GM12878 (cell line): ENCODE results near the gene BBX. TPM values are rescaled to one million over a fixed set of nuclear protein-coding genes. Genes with fewer than 3 reads are reported as not detected.

Experiments
- ASH2L ChIP-seq: fragments of 300-600, 200-600 bp; sonication (generic); IDR thresholded peaks from 2 replicates; pipeline ENCODE4 v1.6.1; 2017; ENCODE audit warnings: low read depth, mild to moderate bottlenecking, borderline replicate concordance
- ATF3 ChIP-seq: IDR thresholded peaks from 2 replicates; pipeline ENCODE4 v1.6.1; 2011; ENCODE audit warnings: low read depth, mild to moderate bottlenecking, low read length, moderate library complexity, borderline replicate concordance; ENCODE audit errors: extremely low read depth
- CBFB ChIP-seq: IDR thresholded peaks from 2 replicates; pipeline ENCODE4 v1.6.1; 2016; ENCODE audit warnings: antibody characterized with exemption, low read depth
- CTCF ChIP-seq, 3 experiments: IDR thresholded peaks in 2 of 3; conservative IDR thresholded peaks in 1 of 3; 2 replicates each; pipeline ENCODE4 v1.5.1; 2011; ENCODE audit warnings: low read depth in 3 of 3, low read length in 3 of 3, mild to moderate bottlenecking in 3 of 3, control low read depth in 2 of 3, moderate library complexity in 2 of 3, inconsistent platforms in 1 of 3, mixed read lengths in 1 of 3; ENCODE audit not compliant: control insufficient read depth in 2 of 3, insufficient read depth in 1 of 3; ENCODE audit errors: extremely low read depth in 1 of 3
- E2F8 ChIP-seq: fragments of 450-650 bp; IDR thresholded peaks from 2 replicates; pipeline ENCODE4 v1.6.1; 2018; ENCODE audit warnings: mild to moderate bottlenecking, low read depth, moderate library complexity; ENCODE audit not compliant: partially characterized antibody
- FOS ChIP-seq: IDR thresholded peaks from 3 replicates; pipeline ENCODE4 v1.6.1; 2011; ENCODE audit warnings: borderline replicate concordance; ENCODE audit not compliant: insufficient read length; ENCODE audit errors: extremely low read depth
- GABPA ChIP-seq: IDR thresholded peaks from 2 replicates; pipeline ENCODE4 v1.6.1; 2014; ENCODE audit warnings: antibody characterized with exemption, low read depth, mild to moderate bottlenecking, inconsistent platforms
- HDAC2 ChIP-seq: fragments of 200-600 bp; sonication (generic); IDR thresholded peaks from 2 replicates; pipeline ENCODE4 v1.6.1; 2017
- IKZF2 ChIP-seq, 2 experiments: fragments of 450-650 bp; IDR thresholded peaks; 2 replicates each; pipeline ENCODE4 v1.6.1; 2017; ENCODE audit warnings: mild to moderate bottlenecking in 2 of 2, moderate library complexity in 2 of 2
- IRF3 ChIP-seq: fragments of 450-650 bp; IDR thresholded peaks from 2 replicates; pipeline ENCODE4 v1.6.1; 2014; ENCODE audit warnings: mild to moderate bottlenecking
- KAT2A ChIP-seq: conservative IDR thresholded peaks from 2 replicates; pipeline ENCODE4 v1.6.1; 2011; ENCODE audit warnings: low read depth, low read length; ENCODE audit not compliant: control insufficient read depth
- MEF2A ChIP-seq: IDR thresholded peaks from 2 replicates; pipeline ENCODE4 v1.6.1; 2011; ENCODE audit warnings: low read depth, mild to moderate bottlenecking, low read length, moderate library complexity; ENCODE audit not compliant: insufficient read depth
- MTA3 ChIP-seq: IDR thresholded peaks from 2 replicates; pipeline ENCODE4 v1.6.1; 2012; ENCODE audit warnings: low read length, inconsistent platforms, borderline replicate concordance
- REST ChIP-seq: IDR thresholded peaks from 2 replicates; pipeline ENCODE4 v1.6.1; 2012; ENCODE audit warnings: mild to moderate bottlenecking, low read depth, low read length
- SREBF1 ChIP-seq: IDR thresholded peaks from 2 replicates; pipeline ENCODE4 v1.6.1; 2012; ENCODE audit warnings: mild to moderate bottlenecking, low read length
- SREBF2 ChIP-seq: IDR thresholded peaks from 2 replicates; pipeline ENCODE4 v1.6.1; 2012; ENCODE audit warnings: mild to moderate bottlenecking, low read length
- SRF ChIP-seq, 2 experiments: IDR thresholded peaks; 2 replicates each; pipeline ENCODE4 v1.6.1; 2011; ENCODE audit warnings: low read depth in 2 of 2, low read length in 2 of 2, mild to moderate bottlenecking in 1 of 2, moderate library complexity in 1 of 2
- TARDBP ChIP-seq: IDR thresholded peaks from 2 replicates; pipeline ENCODE4 v1.6.1; 2016; ENCODE audit warnings: borderline replicate concordance
- WRNIP1 ChIP-seq: IDR thresholded peaks from 2 replicates; pipeline ENCODE4 v1.6.1; 2011; ENCODE audit warnings: low read depth, low read length, improper control_type of control experiment, borderline replicate concordance
- polyA plus RNA-seq, 11 experiments: library from polyadenylated mRNA; depleted of rRNA in 4 of 11; unstranded in 6 of 11; stranded (reverse) in 5 of 11; fragments of >200 nt; fragmentation: Nextera tagmentation in 4 of 11; fragmentation: Illumina TruSeq in 1 of 11; extraction: Ambion mirVana in 4 of 11; extraction: Trizol in 1 of 11; gene quantifications; 1 replicate in 1 of 11; 2 replicates in 10 of 11; pipeline versions ENCODE4 v1.2.1 to v1.2.3, GENCODE V29; 2011 to 2016; ENCODE audit warnings: inconsistent platforms in 2 of 11, missing spikeins in 2 of 11, low read depth in 1 of 11
- total RNA-seq, 4 experiments: library from RNA; depleted of rRNA in 3 of 4; stranded (reverse); fragments of >200 nt in 3 of 4; fragmentation: Illumina TruSeq in 1 of 4; extraction: Trizol in 1 of 4; gene quantifications; 2 replicates each; pipeline versions ENCODE4 v1.2.1 to v1.2.3, GENCODE V29; 2013 to 2021

The BBX gene
- total and polyA plus RNA-seq, 10 of the 15 experiments (the other 5 are each of a cell fraction or from before 2014, with no cell fraction given), result 13.3 to 38.5 (median 32.0) TPM

GRCh38 chr3:107633327-107634098 is 110.8 kb downstream of the BBX start (continued):
- peak; percentile 51; the same call in 1 of the 2 replicates for TF ChIP-seq CBFB
- no peak for TF ChIP-seq FOS
- no peak for TF ChIP-seq REST
- TF ChIP-seq IKZF2 (IDR thresholded peaks at IDR 0.05), result peak; percentile 50 to 54; a peak in 2 of 4 replicates
- TF ChIP-seq MEF2A, result 0 out of 2 replicates have a peak, but pooled peaks have one; percentile 19
- TF ChIP-seq ASH2L, result no peak
- no peak for TF ChIP-seq ATF3
- no peak for TF ChIP-seq WRNIP1
- no peak for TF ChIP-seq TARDBP
- no peak for TF ChIP-seq IRF3
- no peak for TF ChIP-seq HDAC2
- peak; percentile 64 to 88 for TF ChIP-seq SRF (IDR thresholded peaks at IDR 0.05; ENCODE audit: low read depth in 2 of 2, low read length in 2 of 2)
- TF ChIP-seq GABPA, result no peak
- TF ChIP-seq SREBF2, result no peak
- no peak for TF ChIP-seq CTCF (IDR thresholded peaks at IDR 0.05 in 2 of 3, conservative IDR thresholded peaks at IDR 0.05 in 1 of 3; ENCODE audit: control insufficient read depth in 2 of 3, extremely low read depth in 1 of 3, insufficient read depth in 1 of 3, low read depth in 3 of 3, low read length in 3 of 3)
- no peak for TF ChIP-seq KAT2A
- TF ChIP-seq E2F8, result no peak
- no peak for TF ChIP-seq SREBF1
- TF ChIP-seq MTA3, result 0 out of 2 replicates have a peak, but pooled peaks have one; percentile 10
